HG03159 (cell line): Measurements from ENCODE around the gene NEO1.
A peak's percentile ranks its signal among the peaks of the same experiment; 100 is the strongest.

Experiments used
- ATAC-seq: cut with Tn5 transposase; IDR thresholded peaks from one replicate; pipeline ENCODE4 v1.9.1; 2021; ENCODE audit warnings: mild to moderate bottlenecking, moderate library complexity; ENCODE audit not compliant: unreplicated experiment

Gene NEO1

GRCh38 chr15:73246898-73247297 lies 194.6 kb downstream of the NEO1 start:
- ATAC-seq, result no peak

GRCh38 chr15:73247331-73247730 lies 195.1 kb downstream of the NEO1 start:
- no peak for ATAC-seq

- ATAC-seq, result no peak
Measured at GRCh38 chr15:73249499-73249898, 197.2 kb downstream of the NEO1 start.

- ATAC-seq, result no peak
Measured at GRCh38 chr15:73254598-73254997, 202.3 kb downstream of the NEO1 start.

- ATAC-seq, result no peak
Measured at GRCh38 chr15:73258271-73259108, 206.2 kb downstream of the NEO1 start.

GRCh38 chr15:73264881-73265280 lies 212.6 kb downstream of the NEO1 start:
- no peak for ATAC-seq

GRCh38 chr15:73265536-73266153 lies 213.4 kb downstream of the NEO1 start:
- peak; percentile 62 for ATAC-seq

- ATAC-seq, result no peak
Measured at GRCh38 chr15:73268457-73268856, 216.2 kb downstream of the NEO1 start.

GRCh38 chr15:73270366-73271097 lies 218.3 kb downstream of the NEO1 start:
- ATAC-seq, result no peak

- ATAC-seq, result no peak
Measured at GRCh38 chr15:73273181-73274002, 221.1 kb downstream of the NEO1 start.

- ATAC-seq, result no peak
Measured at GRCh38 chr15:73275862-73276261, 223.6 kb downstream of the NEO1 start.

GRCh38 chr15:73282567-73283365 lies 230.5 kb downstream of the NEO1 start:
- no peak for ATAC-seq

- no peak for ATAC-seq
Measured at GRCh38 chr15:73283366-73283962, 231.2 kb downstream of the NEO1 start.

- no peak for ATAC-seq
Measured at GRCh38 chr15:73284090-73284716, 231.9 kb downstream of the NEO1 start.

GRCh38 chr15:73286311-73286710 lies 234.0 kb downstream of the NEO1 start:
- no peak for ATAC-seq

GRCh38 chr15:73287019-73287418 lies 234.8 kb downstream of the NEO1 start:
- no peak for ATAC-seq

GRCh38 chr15:73291441-73291840 lies 239.2 kb downstream of the NEO1 start:
- no peak for ATAC-seq

GRCh38 chr15:73293773-73294172 lies 241.5 kb downstream of the NEO1 start:
- no peak for ATAC-seq

GRCh38 chr15:73295630-73296286 lies 243.5 kb downstream of the NEO1 start:
- ATAC-seq, result no peak
